HepG2 (cell line): ENCODE data around the gene PRKN. TPM values are rescaled to one million over a fixed set of nuclear protein-coding genes. Genes with fewer than 3 reads are reported as not detected.

ENCODE experiments used
- ATAC-seq: fragments of 200-7000 bp; cut with Tn5 transposase; 3 replicates; pipeline ENCODE4 v1.9.1; 2020; ENCODE audit warnings: mild to moderate bottlenecking, moderate library complexity
- BruUV-seq: library from RNA; stranded (reverse); fragments of 400-500 nt; replicated peaks from 2 replicates; lab custom pipeline; 2021; lab: Mats Ljungman, UMichigan
- CTCF ChIA-PET: fragments of 300-600 bp; formaldehyde crosslinking; extraction: SDS; loops from one replicate; lab custom pipeline; 2021; ENCODE audit warnings: low total read pairs, inconsistent platforms, low intra/inter-chr PET ratio; lab: Yijun Ruan, JAX
- POLR2A ChIA-PET: fragments of 350-600 bp; sonication (Branson Sonifier 250); formaldehyde crosslinking; loops from one replicate; lab custom pipeline; 2020; ENCODE audit warnings: antibody characterized with exemption, inconsistent platforms; lab: Yijun Ruan, JAX
- DNase-seq: peaks from one replicate; pipeline ENCODE4 v3.0.0-alpha.2; 2015; ENCODE audit warnings: low spot score
- FAIRE-seq: peaks from 3 replicates; lab custom pipeline; 2011; peaks lifted over from hg19 to GRCh38; lab: Jason Lieb, UNC
- H2AFZ ChIP-seq: one replicate; pipeline ENCODE4 v1.6.1; 2011; ENCODE audit warnings: low read length, inconsistent platforms
- H3K27ac ChIP-seq: fragments of 300-600 bp; 3 replicates; pipeline ENCODE4 v1.8.0; 2011; ENCODE audit warnings: mixed run types, mild to moderate bottlenecking, mixed read lengths, low read length, inconsistent platforms; ENCODE audit not compliant: insufficient read depth; ENCODE audit errors: extremely low read length
- H3K27me3 ChIP-seq, 2 experiments: fragments of 200-600 bp in 1 of 2; 2 replicates in 1 of 2; 3 replicates in 1 of 2; pipeline versions ENCODE4 v1.6.0 to v1.8.0; 2011; ENCODE audit warnings: low read length in 2 of 2, mild to moderate bottlenecking in 2 of 2, moderate library complexity in 2 of 2, inconsistent platforms in 1 of 2; ENCODE audit not compliant: insufficient read depth in 2 of 2, control insufficient read depth in 1 of 2
- H3K36me3 ChIP-seq, 2 experiments: fragments of 200-600 bp in 1 of 2; replicated peaks in 1 of 2; 2 replicates in 1 of 2; 3 replicates in 1 of 2; pipeline versions ENCODE4 v1.5.1 to v1.8.0; 2011; ENCODE audit warnings: low read length in 2 of 2, inconsistent platforms in 1 of 2; ENCODE audit not compliant: insufficient read depth in 2 of 2, control insufficient read depth in 1 of 2
- H3K4me1 ChIP-seq: 2 replicates; pipeline ENCODE4 v1.5.1; 2012; ENCODE audit warnings: low read length, inconsistent platforms; ENCODE audit not compliant: insufficient read depth
- H3K4me2 ChIP-seq: 2 replicates; pipeline ENCODE4 v1.6.0; 2011; ENCODE audit warnings: low read depth, low read length, inconsistent platforms
- H3K4me3 ChIP-seq, 3 experiments: fragments of 200-600 bp in 1 of 3; sonication (generic), shearing (Covaris generic) in 1 of 3; replicated peaks in 1 of 3; 2 replicates each; pipeline ENCODE4 v1.5.1; 2011 to 2016; ENCODE audit warnings: low read length in 3 of 3, inconsistent platforms in 2 of 3, low read depth in 2 of 3, mild to moderate bottlenecking in 2 of 3, control low read depth in 1 of 3, mixed read lengths in 1 of 3; ENCODE audit not compliant: insufficient read depth in 1 of 3
- H3K79me2 ChIP-seq: one replicate; pipeline ENCODE4 v1.6.1; 2011; ENCODE audit warnings: low read length, inconsistent platforms; ENCODE audit not compliant: insufficient read depth
- H3K9ac ChIP-seq: 2 replicates; pipeline ENCODE4 v1.6.0; 2011; ENCODE audit warnings: mild to moderate bottlenecking, low read depth, low read length, inconsistent platforms; ENCODE audit not compliant: insufficient read depth
- H3K9me3 ChIP-seq: 2 replicates; pipeline ENCODE4 v1.5.1; 2012; ENCODE audit warnings: mild to moderate bottlenecking, low read length
- H4K20me1 ChIP-seq: 2 replicates; pipeline ENCODE4 v1.6.0; 2011; ENCODE audit warnings: inconsistent platforms, mild to moderate bottlenecking, low read length, moderate library complexity; ENCODE audit not compliant: insufficient read depth
- GATA4 ChIP-seq: sonication (generic); IDR thresholded peaks from 2 replicates; pipeline ENCODE4 v1.6.1; 2016; ENCODE audit warnings: antibody characterized with exemption, low read depth, borderline replicate concordance
- GFI1 ChIP-seq: sonication (generic); formaldehyde crosslinking; IDR thresholded peaks from 2 replicates; pipeline ENCODE4 v1.5.0; 2020; ENCODE audit warnings: missing genetic modification reagents, mild to moderate bottlenecking, borderline replicate concordance
- HINFP ChIP-seq: sonication (generic); formaldehyde crosslinking; IDR thresholded peaks from 2 replicates; pipeline ENCODE4 v1.4.0; 2020; ENCODE audit warnings: low read depth, mild to moderate bottlenecking, missing genetic modification reagents
- IRF9 ChIP-seq: sonication (generic); formaldehyde crosslinking; IDR thresholded peaks from 2 replicates; pipeline ENCODE4 v1.8.0; 2022; ENCODE audit warnings: missing genetic modification reagents, mild to moderate bottlenecking, borderline replicate concordance
- LBX2 ChIP-seq: sonication (generic); formaldehyde crosslinking; IDR thresholded peaks from 2 replicates; pipeline ENCODE4 v1.5.0; 2020; ENCODE audit warnings: missing genetic modification reagents, mild to moderate bottlenecking, borderline replicate concordance
- MXD1 ChIP-seq: sonication (generic); formaldehyde crosslinking; IDR thresholded peaks from 2 replicates; pipeline ENCODE4 v1.4.0; 2020; ENCODE audit warnings: mild to moderate bottlenecking, missing genetic modification reagents
- NR1H2 ChIP-seq: sonication (generic); formaldehyde crosslinking; IDR thresholded peaks from 2 replicates; pipeline ENCODE4 v1.8.1; 2022; ENCODE audit warnings: low read depth, missing genetic modification reagents, borderline replicate concordance
- PLRG1 ChIP-seq: fragments of 450-650 bp; conservative IDR thresholded peaks from 2 replicates; pipeline ENCODE4 v1.6.1; 2016
- SKI ChIP-seq: fragments of 450-650 bp; IDR thresholded peaks from one replicate; pipeline ENCODE4 v1.6.1; 2018; ENCODE audit warnings: mild to moderate bottlenecking; ENCODE audit not compliant: partially characterized antibody
- SP1 ChIP-seq, 2 experiments: fragments of 450-650 bp in 1 of 2; sonication (generic) in 1 of 2; formaldehyde crosslinking in 1 of 2; IDR thresholded peaks; 2 replicates each; pipeline versions ENCODE4 v1.4.0 to v1.6.1; 2016 to 2020; ENCODE audit warnings: missing genetic modification reagents in 1 of 2
- THAP11 ChIP-seq: IDR thresholded peaks from 2 replicates; pipeline ENCODE4 v1.6.1; 2016; ENCODE audit warnings: missing biosample characterization, missing genetic modification reagents
- TRIM24 ChIP-seq: sonication (generic); formaldehyde crosslinking; IDR thresholded peaks from 2 replicates; pipeline ENCODE4 v1.8.0; 2022; ENCODE audit warnings: mild to moderate bottlenecking, missing genetic modification reagents
- ZNF326 ChIP-seq: sonication (generic); formaldehyde crosslinking; IDR thresholded peaks from 2 replicates; pipeline ENCODE4 v1.4.0; 2020; ENCODE audit warnings: missing genetic modification reagents, borderline replicate concordance
- ZNF382 ChIP-seq: sonication (generic); formaldehyde crosslinking; IDR thresholded peaks from 2 replicates; pipeline ENCODE4 v1.5.0; 2020; ENCODE audit warnings: missing genetic modification reagents, mild to moderate bottlenecking, borderline replicate concordance
- ZNF530 ChIP-seq: sonication (generic); formaldehyde crosslinking; IDR thresholded peaks from 2 replicates; pipeline ENCODE4 v1.5.0; 2020; ENCODE audit warnings: low read depth, mild to moderate bottlenecking, missing genetic modification reagents
- ZNF574 ChIP-seq: sonication (generic); formaldehyde crosslinking; IDR thresholded peaks from 2 replicates; pipeline ENCODE4 v1.4.0; 2020; ENCODE audit warnings: missing genetic modification reagents
- ZNF816 ChIP-seq: sonication (generic); formaldehyde crosslinking; IDR thresholded peaks from 2 replicates; pipeline ENCODE4 v1.8.0; 2022; ENCODE audit warnings: missing genetic modification reagents, mild to moderate bottlenecking, borderline replicate concordance
- ZNF83 ChIP-seq: sonication (generic); formaldehyde crosslinking; IDR thresholded peaks from 2 replicates; pipeline ENCODE4 v1.4.0; 2020; ENCODE audit warnings: missing genetic modification reagents, mild to moderate bottlenecking, borderline replicate concordance
- ZSCAN12 ChIP-seq: sonication (generic); formaldehyde crosslinking; IDR thresholded peaks from 2 replicates; pipeline ENCODE4 v1.9.0; 2021; ENCODE audit warnings: mild to moderate bottlenecking, missing genetic modification reagents
- WGBS: methylation state at CpG from one replicate; pipeline ENCODE4 v1.1.6; 2017; ENCODE audit warnings: low lambda C conversion rate; 5-methylcytosine and 5-hydroxymethylcytosine counted together
- in situ Hi-C: cut with HindIII; loops from 2 replicates; pipeline ENCODE4 v1.10.0; 2017; ENCODE audit warnings: low pct_unique_long_range_greater_than_20kb; ENCODE audit not compliant: extremely low pct_ligation_motif_present
- intact Hi-C: fragments of 100-400 bp; cut with micrococcal nuclease; formaldehyde crosslinking; loops from one replicate; pipeline ENCODE4 v1.10.0; 2022; ENCODE audit not compliant: unreplicated experiment
- polyA plus RNA-seq, 8 experiments: library from polyadenylated mRNA; depleted of rRNA in 3 of 8; stranded (reverse) in 7 of 8; unstranded in 1 of 8; fragments of >200 nt; fragmentation: Illumina TruSeq in 4 of 8; extraction: Trizol in 4 of 8; gene quantifications; 2 replicates each; pipeline versions ENCODE4 v1.2.1 to v1.2.3, GENCODE V29; 2011 to 2016; ENCODE audit warnings: low read depth in 4 of 8, missing spikeins in 1 of 8, mixed read lengths in 1 of 8; ENCODE audit not compliant: insufficient read depth in 1 of 8
- total RNA-seq, 5 experiments: library from RNA; depleted of rRNA; stranded (reverse); fragments of >200 nt; fragmentation: Illumina TruSeq; extraction: Trizol; gene quantifications; 2 replicates each; pipeline ENCODE4 v1.2.3, GENCODE V29; 2016; ENCODE audit warnings: low read depth in 1 of 5

PRKN gene
- total and polyA plus RNA-seq, 2 of the 13 experiments (the other 11 are each of a cell fraction or from before 2014, with no cell fraction given): 0.31 to 0.44 TPM

GRCh38 chr6:161344626-161345025 is 1382.9 kb downstream of the PRKN start:
- in situ Hi-C loops (no loop called here), intact Hi-C loops (no loop called here)
- Histone ChIP-seq H3K36me3 (no peaks in the 10 kb centered on the region), H2AFZ (no peak overlapping the region), H4K20me1 (no peaks in the 10 kb centered on the region), H3K9ac (no peak overlapping the region), H3K27ac (no peak overlapping the region), H3K9me3 (no peaks in the 10 kb centered on the region), H3K4me1 (no peaks in the 10 kb centered on the region), H3K79me2 (no peaks in the 10 kb centered on the region), H3K27me3 (0 out of 5 replicates have a peak, but pooled peaks cover 0 to 2% of the 10 kb centered on the region in 2 experiments), H3K4me2 (no peak overlapping the region), H3K4me3 (no peak overlapping the region)
- POLR2A ChIA-PET: no interaction called here
- FAIRE-seq (no peak), DNase-seq (no peak), ATAC-seq (peak; percentile 43; the same call in 2 of the 3 replicates)
- CTCF ChIA-PET: no interaction called here
- BruUV-seq: no TSS peak
- WGBS: 10% methylated on average over 3 of the region's 3 CpGs
- TF ChIP-seq LBX2 (no peak), ZNF326 (CRISPR knock-in tag) (no peak), ZNF574 (CRISPR knock-in tag) (no peak), PLRG1 (no peak), ZNF382 (CRISPR knock-in tag) (no peak), TRIM24 (CRISPR knock-in tag) (no peak), MXD1 (CRISPR knock-in tag) (no peak), THAP11 (no peak), ZNF530 (no peak), NR1H2 (CRISPR knock-in tag) (no peak), GATA4 (no peak), SP1 (IDR thresholded peaks at IDR 0.05) (no peak), SP1 (CRISPR knock-in tag; IDR thresholded peaks at IDR 0.05) (no peak), GFI1 (no peak), SKI (no peak), ZNF816 (no peak), IRF9 (CRISPR knock-in tag) (no peak), HINFP (CRISPR knock-in tag) (no peak), ZNF83 (CRISPR knock-in tag) (no peak), ZSCAN12 (CRISPR knock-in tag) (no peak)
